H9 (cell line): ENCODE results near the gene NCAM1. TPM values are rescaled to one million over a fixed set of nuclear protein-coding genes. Genes with fewer than 3 reads are reported as not detected.

Experiments used
- DNase-seq: peaks from one replicate; pipeline ENCODE4 v3.0.0-alpha.2; 2017
- H2AFZ ChIP-seq: one replicate; pipeline ENCODE4 v1.6.1; 2013; ENCODE audit warnings: mild to moderate bottlenecking, low read length, control low read depth, moderate library complexity
- H2AK5ac ChIP-seq: 2 replicates; pipeline ENCODE4 v1.6.1; 2013; ENCODE audit warnings: low read length, control low read depth, mixed read lengths; ENCODE audit not compliant: insufficient read length
- H2BK120ac ChIP-seq: one replicate; pipeline ENCODE4 v1.6.1; 2013; ENCODE audit warnings: low read depth, mild to moderate bottlenecking, low read length, control low read depth, inconsistent platforms; ENCODE audit not compliant: poor library complexity, severe bottlenecking
- H2BK12ac ChIP-seq: 2 replicates; pipeline ENCODE4 v1.6.1; 2013; ENCODE audit warnings: low read length, control low read depth, mixed read lengths, low read depth; ENCODE audit not compliant: insufficient read length
- H2BK15ac ChIP-seq: 2 replicates; pipeline ENCODE4 v1.6.1; 2013; ENCODE audit warnings: low read depth, low read length, control low read depth
- H2BK20ac ChIP-seq: one replicate; pipeline ENCODE4 v1.6.1; 2013; ENCODE audit warnings: low read depth, mild to moderate bottlenecking, low read length, control low read depth, inconsistent platforms; ENCODE audit not compliant: poor library complexity, severe bottlenecking
- H2BK5ac ChIP-seq: 2 replicates; pipeline ENCODE4 v1.6.1; 2013; ENCODE audit warnings: low read length, control low read depth, mixed read lengths; ENCODE audit not compliant: insufficient read length
- H3K14ac ChIP-seq: 2 replicates; pipeline ENCODE4 v1.6.1; 2013; ENCODE audit warnings: low read length, control low read depth; ENCODE audit not compliant: insufficient read depth
- H3K18ac ChIP-seq: 2 replicates; pipeline ENCODE4 v1.6.1; 2013; ENCODE audit warnings: low read depth, mild to moderate bottlenecking, mixed read lengths, low read length, control low read depth; ENCODE audit not compliant: insufficient read length
- H3K23ac ChIP-seq: 2 replicates; pipeline ENCODE4 v1.6.1; 2013; ENCODE audit warnings: low read length, control low read depth, mixed read lengths, low read depth; ENCODE audit not compliant: insufficient read length
- H3K23me2 ChIP-seq: 2 replicates; pipeline ENCODE4 v1.6.1; 2013; ENCODE audit warnings: low read depth, mild to moderate bottlenecking, mixed read lengths, low read length, control low read depth; ENCODE audit not compliant: insufficient read length, poor library complexity, severe bottlenecking
- H3K27ac ChIP-seq: 2 replicates; pipeline ENCODE4 v1.5.1; 2013; ENCODE audit warnings: low read length, control low read depth, mixed read lengths, low read depth; ENCODE audit not compliant: insufficient read length
- H3K27me3 ChIP-seq: 2 replicates; pipeline ENCODE4 v1.6.1; 2013; ENCODE audit warnings: low read length, control low read depth, inconsistent platforms; ENCODE audit not compliant: insufficient read depth
- H3K4ac ChIP-seq: 2 replicates; pipeline ENCODE4 v1.6.1; 2013; ENCODE audit warnings: low read depth, mild to moderate bottlenecking, control low read depth, inconsistent platforms, low read length, moderate library complexity
- H3K4me1 ChIP-seq: 2 replicates; pipeline ENCODE4 v1.6.1; 2013; ENCODE audit warnings: low read length, control low read depth, inconsistent platforms; ENCODE audit not compliant: insufficient read depth
- H3K4me2 ChIP-seq: 2 replicates; pipeline ENCODE4 v1.6.1; 2013; ENCODE audit warnings: low read length, control low read depth, mixed read lengths; ENCODE audit not compliant: insufficient read length, insufficient read depth
- H3K56ac ChIP-seq: 2 replicates; pipeline ENCODE4 v1.6.1; 2013; ENCODE audit warnings: low read depth, mild to moderate bottlenecking, mixed read lengths, low read length, control low read depth; ENCODE audit not compliant: insufficient read length
- H3K79me1 ChIP-seq: 2 replicates; pipeline ENCODE4 v1.6.1; 2013; ENCODE audit warnings: low read depth, mild to moderate bottlenecking, moderate library complexity, low read length, control low read depth, inconsistent platforms; ENCODE audit not compliant: insufficient read depth, poor library complexity, severe bottlenecking
- H3K79me2 ChIP-seq: 2 replicates; pipeline ENCODE4 v1.6.1; 2013; ENCODE audit warnings: low read length, control low read depth, inconsistent platforms; ENCODE audit not compliant: insufficient read depth
- H3K9ac ChIP-seq: 2 replicates; pipeline ENCODE4 v1.6.1; 2013; ENCODE audit warnings: low read length, control low read depth, mixed read lengths; ENCODE audit not compliant: insufficient read length; ENCODE audit errors: extremely low read depth
- H3K9me3 ChIP-seq: one replicate; pipeline ENCODE4 v1.6.1; 2013; ENCODE audit warnings: low read depth, low read length, inconsistent platforms; ENCODE audit not compliant: control insufficient read depth
- H3T11ph ChIP-seq: one replicate; pipeline ENCODE4 v1.6.1; 2013; ENCODE audit warnings: mild to moderate bottlenecking, low read length, control low read depth, inconsistent platforms
- H4K20me1 ChIP-seq: one replicate; pipeline ENCODE4 v1.6.1; 2013; ENCODE audit not compliant: control insufficient read depth, insufficient read length, insufficient read depth
- H4K5ac ChIP-seq: 2 replicates; pipeline ENCODE4 v1.6.1; 2013; ENCODE audit warnings: low read depth, mild to moderate bottlenecking, mixed read lengths, low read length, control low read depth; ENCODE audit not compliant: insufficient read length
- H4K8ac ChIP-seq: replicated peaks from 2 replicates; pipeline ENCODE4 v1.6.1; 2013; ENCODE audit warnings: low read length, control low read depth, mixed read lengths, low read depth; ENCODE audit not compliant: insufficient read length
- H4K91ac ChIP-seq: 2 replicates; pipeline ENCODE4 v1.6.1; 2013; ENCODE audit warnings: low read depth, mild to moderate bottlenecking, moderate library complexity, mixed read lengths, low read length, control low read depth; ENCODE audit not compliant: insufficient read length
- H3K27ac Mint-ChIP-seq, 3 experiments: 2 replicates in 2 of 3; 3 replicates in 1 of 3; pipeline ENCODE4 v1.8.0; 2020 to 2021; ENCODE audit warnings: mixed read lengths in 3 of 3, mild to moderate bottlenecking in 1 of 3, moderate library complexity in 1 of 3
- H3K27me3 Mint-ChIP-seq: 2 replicates; pipeline ENCODE4 v1.8.0; 2021; ENCODE audit warnings: low read depth, mild to moderate bottlenecking, moderate library complexity, mixed read lengths
- H3K36me3 Mint-ChIP-seq, 3 experiments: 2 replicates in 2 of 3; 3 replicates in 1 of 3; pipeline ENCODE4 v1.8.0; 2020 to 2021; ENCODE audit warnings: low read depth in 3 of 3, mixed read lengths in 3 of 3; ENCODE audit not compliant: insufficient read depth in 1 of 3
- H3K4me1 Mint-ChIP-seq, 2 experiments: 2 replicates each; pipeline ENCODE4 v1.8.0; 2020; ENCODE audit warnings: mixed read lengths in 2 of 2
- H3K4me3 Mint-ChIP-seq, 2 experiments: 2 replicates in 1 of 2; 3 replicates in 1 of 2; pipeline ENCODE4 v1.8.0; 2020 to 2021; ENCODE audit warnings: mild to moderate bottlenecking in 2 of 2, mixed read lengths in 2 of 2, moderate library complexity in 1 of 2
- H3K9me3 Mint-ChIP-seq, 2 experiments: 2 replicates in 1 of 2; 3 replicates in 1 of 2; pipeline ENCODE4 v1.8.0; 2020; ENCODE audit warnings: mild to moderate bottlenecking in 2 of 2, mixed read lengths in 2 of 2, moderate library complexity in 1 of 2
- CTCF ChIP-seq: fragments of 200-600 bp; sonication (generic); conservative IDR thresholded peaks from 3 replicates; pipeline ENCODE4 v1.8.0; 2021; ENCODE audit warnings: antibody characterized with exemption, mild to moderate bottlenecking
- WGBS: extraction: QIAGEN DNeasy Blood & Tissue Kit; methylation state at CpG from one replicate; pipeline ENCODE4 v1.1.7; 2013; ENCODE audit warnings: missing lambda C conversion rate, low lambda C conversion rate, mixed read lengths; ENCODE audit not compliant: insufficient read length; ENCODE audit errors: extremely low coverage; 5-methylcytosine and 5-hydroxymethylcytosine counted together
- total RNA-seq: library from RNA; stranded (reverse); gene quantifications from 2 replicates; pipeline ENCODE4 v1.2.1, GENCODE V29; 2021

The NCAM1 gene
- total RNA-seq, 1 experiment from 2014 or later: 2.5 TPM

GRCh38 chr11:113322158-113322557, 360.9 kb downstream of the NCAM1 start:
- DNase-seq: no peak
- Histone ChIP-seq H3K27me3 (no peaks in the 10 kb centered on the region), H3K9ac (no peak overlapping the region), H3K23me2 (no peaks in the 10 kb centered on the region), H3K4me2 (no peak overlapping the region), H4K20me1 (no peaks in the 10 kb centered on the region), H3K56ac (no peak overlapping the region), H3K18ac (no peak overlapping the region), H4K5ac (no peak overlapping the region), H3K9me3 (no peaks in the 10 kb centered on the region), H4K8ac (no peak overlapping the region), H4K91ac (no peak overlapping the region), H2BK12ac (no peak overlapping the region), H3K23ac (no peak overlapping the region), H3K4ac (no peak overlapping the region), H2BK20ac (no peak overlapping the region), H3K79me1 (no peaks in the 10 kb centered on the region), H2BK5ac (no peak overlapping the region), H3T11ph (no peak overlapping the region), H3K14ac (no peak overlapping the region), H3K4me1 (no peaks in the 10 kb centered on the region), H3K79me2 (no peaks in the 10 kb centered on the region), H2BK15ac (no peak overlapping the region), H2AFZ (no peak overlapping the region), H2AK5ac (no peak overlapping the region), H3K27ac (no peak overlapping the region), H2BK120ac (no peak overlapping the region)
- TF ChIP-seq CTCF: no peak
- H3K27me3 Mint-ChIP-seq: no peaks in the 10 kb centered on the region
- H3K9me3 Mint-ChIP-seq: peaks cover 2 to 4% of the 10 kb centered on the region in 2 experiments; a peak in 2 of 5 replicates
- H3K4me3 Mint-ChIP-seq: no peak overlapping the region
- 100% methylated on average over 1 of the region's 4 CpGs for WGBS
- no peak overlapping the region for H3K27ac Mint-ChIP-seq
- peaks cover 10 to 32% (median 15%) of the 10 kb centered on the region in 3 experiments for H3K36me3 Mint-ChIP-seq
- peaks cover 0 to under 1% of the 10 kb centered on the region in 2 experiments; a peak in 1 of 4 replicates for H3K4me1 Mint-ChIP-seq
